NCI-H1092 treated with DMSO at 0.1 percent for 48 hours (cell line): ENCODE measurements around the gene CCDC47.
"Not testable (repeated sequence)": the region's sequence is repeated elsewhere in the genome, so short reads cannot be mapped to it uniquely, and the experiment has no call there.

Source experiments
- DNase-seq: peaks from one replicate; lab custom pipeline; 2025; lab: John Stamatoyannopoulos, UW

Gene CCDC47

GRCh38 chr17:63773272-63774140, at the start of gene CCDC47:
Gene CCDC47 (minus strand): TSS chr17:63773597. CDS start chr17:63766175, 7,422 bp downstream.
- peak; percentile 99 for DNase-seq

- DNase-seq = no peak
Measured at GRCh38 chr17:63822537-63822936, 49.1 kb upstream of the CCDC47 start.

GRCh38 chr17:63821804-63822203, 48.4 kb upstream of the CCDC47 start:
- DNase-seq = no peak

- DNase-seq = no peak
Measured at GRCh38 chr17:63820963-63821561, 47.7 kb upstream of the CCDC47 start.

- no peak for DNase-seq
Measured at GRCh38 chr17:63819585-63820537, 46.5 kb upstream of the CCDC47 start.

GRCh38 chr17:63819131-63819530, 45.7 kb upstream of the CCDC47 start:
- no peak for DNase-seq

GRCh38 chr17:63817736-63818385, 44.5 kb upstream of the CCDC47 start:
- DNase-seq = no peak

GRCh38 chr17:63816669-63817068, 43.3 kb upstream of the CCDC47 start:
- no peak for DNase-seq

GRCh38 chr17:63816123-63816522, 42.7 kb upstream of the CCDC47 start:
- DNase-seq = no peak

GRCh38 chr17:63809970-63810369, 36.6 kb upstream of the CCDC47 start:
- DNase-seq = no peak

- DNase-seq = no peak
Measured at GRCh38 chr17:63805591-63805990, 32.2 kb upstream of the CCDC47 start.

GRCh38 chr17:63804328-63804727, 30.9 kb upstream of the CCDC47 start:
- no peak for DNase-seq

- no peak for DNase-seq
Measured at GRCh38 chr17:63800783-63801182, 27.4 kb upstream of the CCDC47 start.

- DNase-seq = no peak
Measured at GRCh38 chr17:63798572-63799106, 25.2 kb upstream of the CCDC47 start.

GRCh38 chr17:63796375-63796774, 23.0 kb upstream of the CCDC47 start:
- not testable (repeated sequence) for DNase-seq

GRCh38 chr17:63792055-63792729, 18.8 kb upstream of the CCDC47 start:
- DNase-seq = no peak

GRCh38 chr17:63790057-63790456, 16.7 kb upstream of the CCDC47 start:
- DNase-seq = no peak

- DNase-seq = no peak
Measured at GRCh38 chr17:63786971-63787711, 13.7 kb upstream of the CCDC47 start.

GRCh38 chr17:63786117-63786516, 12.7 kb upstream of the CCDC47 start:
- DNase-seq = no peak

GRCh38 chr17:63785556-63785955, 12.2 kb upstream of the CCDC47 start:
- no peak for DNase-seq
